Mesenchymal stem cell (in vitro differentiated cells and primary cell): ENCODE data around the gene NAA15.

Experiments
- DNase-seq: peaks from one replicate; pipeline ENCODE4 v3.0.0-alpha.2; 2013
- H2AFZ ChIP-seq: one replicate; pipeline ENCODE4 v1.6.1; 2013; ENCODE audit warnings: low read depth, mild to moderate bottlenecking, control low read depth, inconsistent platforms, low read length, moderate library complexity
- H2AK5ac ChIP-seq: 2 replicates; pipeline ENCODE4 v1.6.1; 2013; ENCODE audit warnings: low read length, moderate library complexity, mild to moderate bottlenecking, inconsistent platforms; ENCODE audit not compliant: severe bottlenecking
- H2BK120ac ChIP-seq: one replicate; pipeline ENCODE4 v1.6.1; 2013; ENCODE audit warnings: low read depth, mild to moderate bottlenecking, inconsistent platforms, low read length, moderate library complexity
- H2BK12ac ChIP-seq, 2 experiments: one replicate each; pipeline ENCODE4 v1.6.1; 2013; ENCODE audit warnings: inconsistent platforms in 2 of 2, low read length in 2 of 2, mild to moderate bottlenecking in 2 of 2, moderate library complexity in 2 of 2, control low read depth in 1 of 2
- H2BK15ac ChIP-seq: one replicate; pipeline ENCODE4 v1.6.1; 2013; ENCODE audit warnings: mild to moderate bottlenecking, low read depth, inconsistent platforms; ENCODE audit not compliant: poor library complexity, severe bottlenecking
- H2BK5ac ChIP-seq: 2 replicates; pipeline ENCODE4 v1.6.1; 2013; ENCODE audit warnings: low read depth, mild to moderate bottlenecking, low read length, control low read depth, inconsistent platforms; ENCODE audit not compliant: poor library complexity, severe bottlenecking
- H3K14ac ChIP-seq, 2 experiments: one replicate each; pipeline ENCODE4 v1.6.1; 2013; ENCODE audit warnings: inconsistent platforms in 2 of 2, low read length in 2 of 2, control low read depth in 1 of 2, mild to moderate bottlenecking in 1 of 2, moderate library complexity in 1 of 2
- H3K18ac ChIP-seq, 2 experiments: one replicate each; pipeline ENCODE4 v1.6.1; 2013; ENCODE audit warnings: inconsistent platforms in 2 of 2, low read length in 2 of 2, control low read depth in 1 of 2, low read depth in 1 of 2, mild to moderate bottlenecking in 1 of 2
- H3K23ac ChIP-seq, 2 experiments: one replicate each; pipeline ENCODE4 v1.6.1; 2013; ENCODE audit warnings: inconsistent platforms in 2 of 2, low read length in 2 of 2, mild to moderate bottlenecking in 2 of 2, moderate library complexity in 2 of 2, control low read depth in 1 of 2
- H3K27ac ChIP-seq: 2 replicates; pipeline ENCODE4 v1.5.1; 2013; ENCODE audit warnings: mild to moderate bottlenecking, moderate library complexity, low read length, control low read depth, inconsistent platforms; ENCODE audit not compliant: poor library complexity, severe bottlenecking
- H3K27me3 ChIP-seq, 2 experiments: 2 replicates each; pipeline versions ENCODE4 v1.6.1 to v1.7.0; 2013; ENCODE audit warnings: low read length in 2 of 2, mild to moderate bottlenecking in 2 of 2, moderate library complexity in 2 of 2, control low read depth in 1 of 2, inconsistent platforms in 1 of 2; ENCODE audit not compliant: control insufficient read depth in 1 of 2, insufficient read depth in 1 of 2
- H3K36me3 ChIP-seq, 2 experiments: 2 replicates each; pipeline versions ENCODE4 v1.6.1 to v1.7.0; 2013; ENCODE audit warnings: low read length in 2 of 2, control low read depth in 1 of 2, inconsistent platforms in 1 of 2, low read depth in 1 of 2, mild to moderate bottlenecking in 1 of 2; ENCODE audit not compliant: insufficient read depth in 2 of 2, control insufficient read depth in 1 of 2
- H3K4ac ChIP-seq, 2 experiments: one replicate each; pipeline ENCODE4 v1.6.1; 2013; ENCODE audit warnings: inconsistent platforms in 2 of 2, low read length in 2 of 2, mild to moderate bottlenecking in 2 of 2, moderate library complexity in 2 of 2, control low read depth in 1 of 2, low read depth in 1 of 2
- H3K4me1 ChIP-seq: 2 replicates; pipeline ENCODE4 v1.6.1; 2013; ENCODE audit warnings: low read depth, low read length, control low read depth; ENCODE audit not compliant: control insufficient read depth, insufficient read depth
- H3K4me2 ChIP-seq: 2 replicates; pipeline ENCODE4 v1.6.1; 2013; ENCODE audit warnings: low read length, mild to moderate bottlenecking, inconsistent platforms; ENCODE audit not compliant: poor library complexity, severe bottlenecking
- H3K4me3 ChIP-seq, 2 experiments: 2 replicates each; pipeline versions ENCODE4 v1.5.1 to v1.7.0; 2013; ENCODE audit warnings: low read length in 2 of 2, mild to moderate bottlenecking in 2 of 2, control low read depth in 1 of 2, low read depth in 1 of 2; ENCODE audit not compliant: insufficient read depth in 1 of 2
- H3K79me1 ChIP-seq: replicated peaks from 2 replicates; pipeline ENCODE4 v1.6.1; 2013; ENCODE audit warnings: mild to moderate bottlenecking, control low read depth, low read length, inconsistent platforms; ENCODE audit not compliant: poor library complexity, severe bottlenecking
- H3K9ac ChIP-seq: 2 replicates; pipeline ENCODE4 v1.7.0; 2013; ENCODE audit warnings: mild to moderate bottlenecking, low read length, moderate library complexity
- H3K9me3 ChIP-seq: 2 replicates; pipeline ENCODE4 v1.7.0; 2013; ENCODE audit warnings: mild to moderate bottlenecking, low read length; ENCODE audit not compliant: control insufficient read depth
- H4K8ac ChIP-seq: one replicate; pipeline ENCODE4 v1.6.1; 2013; ENCODE audit warnings: inconsistent platforms, mild to moderate bottlenecking, low read length, moderate library complexity
- H4K91ac ChIP-seq: one replicate; pipeline ENCODE4 v1.6.1; 2013; ENCODE audit warnings: mild to moderate bottlenecking, low read length, inconsistent platforms
- WGBS: methylation state at CpG from one replicate; pipeline ENCODE4 v1.1.7; 2013; ENCODE audit warnings: mixed read lengths; 5-methylcytosine and 5-hydroxymethylcytosine counted together

The NAA15 gene

DNA sequence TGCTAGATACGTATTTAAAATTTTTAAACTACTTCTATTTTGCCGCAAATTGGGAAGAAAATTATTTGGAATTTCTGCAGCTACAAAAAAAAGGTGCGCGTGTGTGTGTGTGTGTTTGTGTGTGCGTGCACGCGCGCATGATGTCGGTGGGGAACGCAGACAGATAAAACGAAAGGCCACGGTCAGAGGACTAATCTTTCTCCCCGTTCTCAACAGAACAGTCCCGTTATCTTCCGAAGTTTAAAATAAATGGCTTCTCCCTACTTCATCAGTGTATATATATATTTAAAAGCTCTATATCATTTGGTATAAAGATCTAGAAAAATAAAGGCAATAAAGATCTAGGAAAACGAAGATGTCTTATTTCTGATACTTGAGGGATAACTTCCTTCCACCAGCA is 22.8 kb upstream of the NAA15 start:
- DNase-seq = no peak
- Histone ChIP-seq H2BK5ac (no peak overlapping the region), H2AFZ (no peak overlapping the region), H3K4ac (no peak overlapping the region), H2BK12ac (no peak overlapping the region), H3K27ac (no peak overlapping the region), H3K4me1 (peaks cover 7% of the 10 kb centered on the region), H3K18ac (no peak overlapping the region), H2AK5ac (no peak overlapping the region), H3K36me3 (no peaks in the 10 kb centered on the region), H4K91ac (no peak overlapping the region), H2BK15ac (no peak overlapping the region), H3K9me3 (no peaks in the 10 kb centered on the region), H3K4me3 (no peak overlapping the region), H3K79me1 (peaks cover 4% of the 10 kb centered on the region), H3K4me2 (no peak overlapping the region), H3K23ac (no peak overlapping the region), H3K27me3 (peaks cover 0 to 3% of the 10 kb centered on the region in 2 experiments), H3K9ac (no peak overlapping the region), H4K8ac (no peak overlapping the region), H2BK120ac (no peak overlapping the region), H3K14ac (no peak overlapping the region)
- WGBS = 94% methylated on average over 11 of the region's 16 CpGs

DNA sequence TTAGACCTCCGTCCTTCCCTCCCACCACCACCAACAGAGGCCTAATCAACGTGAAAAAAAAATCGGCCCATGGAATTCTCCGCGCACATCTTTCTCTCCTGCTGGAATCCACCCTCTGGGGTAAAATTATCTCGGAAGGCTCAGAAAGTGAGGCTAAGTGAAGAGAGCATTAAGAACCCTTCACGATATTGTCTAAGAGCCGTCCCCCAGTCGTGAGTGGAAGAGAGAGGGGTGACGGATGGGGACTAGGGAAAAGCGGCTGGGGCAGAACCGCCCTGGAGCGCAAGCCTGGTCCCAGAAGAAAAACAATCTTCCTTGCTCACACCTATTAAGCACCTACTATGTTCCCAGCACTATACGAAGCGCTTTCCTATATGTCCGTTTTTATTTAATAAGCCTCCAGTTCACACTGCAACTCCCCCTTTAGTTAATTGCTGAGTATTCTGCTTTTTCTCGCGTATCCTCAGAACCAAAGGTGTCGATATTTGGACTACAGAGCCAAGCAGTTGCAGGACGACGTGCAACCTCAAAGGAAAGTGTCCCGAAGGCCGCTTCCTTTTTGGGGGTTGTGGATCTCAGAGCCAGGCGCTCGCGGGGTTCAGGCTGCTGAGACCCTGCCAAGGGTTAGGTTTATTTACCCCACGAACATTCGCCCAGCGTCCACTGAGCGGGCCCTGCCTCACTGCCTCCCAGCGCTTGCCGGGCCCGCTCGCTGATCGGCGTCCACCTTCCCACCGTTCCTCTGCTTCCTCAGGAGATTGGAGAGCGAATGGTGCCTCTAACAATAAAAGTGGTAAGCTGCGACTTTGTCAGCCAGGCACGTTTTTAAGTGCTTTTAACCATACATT is 22.2 kb upstream of the NAA15 start:
- 21% methylated on average over 39 of the region's 40 CpGs for WGBS
- peak overlapping the region; percentile 50 for H4K91ac ChIP-seq
- no peak overlapping the region for H2AK5ac ChIP-seq
- no peaks in the 10 kb centered on the region for H3K9me3 ChIP-seq
- H3K27me3 ChIP-seq = peaks cover 0 to 3% of the 10 kb centered on the region in 2 experiments
- H2BK15ac ChIP-seq = no peak overlapping the region
- no peak overlapping the region for H3K23ac ChIP-seq
- no peak overlapping the region for H3K14ac ChIP-seq
- peak overlapping the region; percentile 92 for H4K8ac ChIP-seq
- H2BK120ac ChIP-seq = peak overlapping the region; percentile 27
- no peak overlapping the region for H3K18ac ChIP-seq
- H3K4ac ChIP-seq = no peak overlapping the region
- no peak overlapping the region for H2BK5ac ChIP-seq
- H3K79me1 ChIP-seq = peaks cover 4% of the 10 kb centered on the region
- peak; percentile 34 for DNase-seq
- peak overlapping the region; percentile 86 for H3K4me2 ChIP-seq
- H2BK12ac ChIP-seq = no peak overlapping the region
- no peak overlapping the region for H3K27ac ChIP-seq
- H3K4me1 ChIP-seq = peaks cover 7% of the 10 kb centered on the region
- H2AFZ ChIP-seq = peak overlapping the region; percentile 24
- H3K4me3 ChIP-seq = peak overlapping the region; percentile 42 to 82
- H3K36me3 ChIP-seq = no peaks in the 10 kb centered on the region
- peak overlapping the region; percentile 53 for H3K9ac ChIP-seq

DNA sequence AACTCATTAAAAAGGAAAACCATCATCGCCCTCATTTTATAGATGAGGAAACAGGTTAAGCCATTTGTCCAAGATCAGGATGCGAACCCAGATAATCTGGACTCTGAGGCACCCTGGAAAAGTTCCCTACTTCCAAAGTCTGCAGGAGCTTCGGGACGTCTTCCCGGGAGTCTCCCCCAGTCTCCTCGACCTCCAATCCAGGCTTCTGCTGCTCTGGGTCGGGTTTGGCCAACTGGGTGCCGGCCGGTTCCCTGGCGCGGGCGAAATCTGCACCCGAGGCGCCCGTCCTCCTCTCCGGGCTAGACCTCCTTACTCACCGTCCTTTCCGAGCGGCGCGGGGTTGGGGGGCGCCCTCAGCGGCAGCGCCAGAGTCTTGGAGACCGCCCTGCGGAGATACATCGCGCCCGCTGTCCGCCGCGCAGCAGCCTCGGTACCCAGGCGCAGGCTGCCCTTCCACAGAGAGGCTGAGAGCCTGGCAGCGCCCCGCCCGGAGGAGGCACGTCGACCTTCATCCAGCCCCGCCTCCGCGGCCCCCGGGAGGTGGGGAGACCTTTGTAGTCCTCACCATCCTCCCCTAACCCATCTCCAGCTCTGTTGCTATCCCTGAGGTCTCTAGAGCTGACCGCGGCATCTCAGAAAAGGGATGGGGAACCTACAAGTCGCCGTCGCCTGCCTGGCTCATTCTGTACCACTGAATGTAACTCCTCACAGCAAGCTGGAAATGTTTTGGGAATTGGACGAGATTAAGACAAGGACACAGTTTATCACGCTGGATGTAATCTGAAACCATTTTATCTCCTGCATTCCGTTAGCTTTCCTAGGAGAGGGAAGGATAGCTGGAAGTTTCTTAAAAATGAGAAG is 21.3 kb upstream of the NAA15 start, which contains the start of gene MGARP:
Gene MGARP (minus strand): TSS at position 466 of the 861 bp plus-strand sequence. CDS start 67 bp downstream, at position 399.
- Histone ChIP-seq H4K8ac (peak within 1 kb of the TSS; percentile 92), H2AK5ac (no peak within 1 kb of the TSS), H2BK15ac (peak within 1 kb of the TSS; percentile 66), H3K79me1 (peaks cover 4% of the 10 kb centered on the region), H3K9me3 (no peaks in the 10 kb centered on the region), H3K4me1 (peaks cover 7% of the 10 kb centered on the region), H3K36me3 (no peaks in the 10 kb centered on the region), H3K4ac (no peak within 1 kb of the TSS), H3K18ac (peak within 1 kb of the TSS in 1 of 2 experiments; percentile 28), H2BK5ac (no peak within 1 kb of the TSS), H4K91ac (peak within 1 kb of the TSS; percentile 50), H3K4me3 (peak within 1 kb of the TSS; percentile 60 to 82), H2BK120ac (peak within 1 kb of the TSS; percentile 27), H3K4me2 (peak within 1 kb of the TSS; percentile 86), H2BK12ac (peak within 1 kb of the TSS in 1 of 2 experiments; percentile 15), H3K27me3 (peaks cover 0 to 3% of the 10 kb centered on the region in 2 experiments), H3K23ac (peak within 1 kb of the TSS in 1 of 2 experiments; percentile 14), H3K27ac (no peak within 1 kb of the TSS), H2AFZ (peak within 1 kb of the TSS; percentile 24), H3K14ac (no peak within 1 kb of the TSS), H3K9ac (peak within 1 kb of the TSS; percentile 53)
- WGBS = 5% methylated on average over 51 of the region's 51 CpGs
- DNase-seq = peak; percentile 51
